ENCODE data around the gene IQCK.
A peak's percentile ranks its signal among the peaks of the same experiment; 100 is the strongest.

IQCK gene

GRCh38 chr16:19835968-19836421 is 117.9 kb downstream of the IQCK start:
- no peak for DNase-seq (ENCODE audit: low read depth)
- TF ChIP-seq, protein P1, sequence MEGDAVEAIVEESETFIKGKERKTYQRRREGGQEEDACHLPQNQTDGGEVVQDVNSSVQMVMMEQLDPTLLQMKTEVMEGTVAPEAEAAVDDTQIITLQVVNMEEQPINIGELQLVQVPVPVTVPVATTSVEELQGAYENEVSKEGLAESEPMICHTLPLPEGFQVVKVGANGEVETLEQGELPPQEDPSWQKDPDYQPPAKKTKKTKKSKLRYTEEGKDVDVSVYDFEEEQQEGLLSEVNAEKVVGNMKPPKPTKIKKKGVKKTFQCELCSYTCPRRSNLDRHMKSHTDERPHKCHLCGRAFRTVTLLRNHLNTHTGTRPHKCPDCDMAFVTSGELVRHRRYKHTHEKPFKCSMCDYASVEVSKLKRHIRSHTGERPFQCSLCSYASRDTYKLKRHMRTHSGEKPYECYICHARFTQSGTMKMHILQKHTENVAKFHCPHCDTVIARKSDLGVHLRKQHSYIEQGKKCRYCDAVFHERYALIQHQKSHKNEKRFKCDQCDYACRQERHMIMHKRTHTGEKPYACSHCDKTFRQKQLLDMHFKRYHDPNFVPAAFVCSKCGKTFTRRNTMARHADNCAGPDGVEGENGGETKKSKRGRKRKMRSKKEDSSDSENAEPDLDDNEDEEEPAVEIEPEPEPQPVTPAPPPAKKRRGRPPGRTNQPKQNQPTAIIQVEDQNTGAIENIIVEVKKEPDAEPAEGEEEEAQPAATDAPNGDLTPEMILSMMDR (conservative IDR thresholded peaks at IDR 0.05; ENCODE audit: low read depth, low read length) = no peak
- no peak overlapping the region for H3K4me3 ChIP-seq (ENCODE audit: low read length)

DNA sequence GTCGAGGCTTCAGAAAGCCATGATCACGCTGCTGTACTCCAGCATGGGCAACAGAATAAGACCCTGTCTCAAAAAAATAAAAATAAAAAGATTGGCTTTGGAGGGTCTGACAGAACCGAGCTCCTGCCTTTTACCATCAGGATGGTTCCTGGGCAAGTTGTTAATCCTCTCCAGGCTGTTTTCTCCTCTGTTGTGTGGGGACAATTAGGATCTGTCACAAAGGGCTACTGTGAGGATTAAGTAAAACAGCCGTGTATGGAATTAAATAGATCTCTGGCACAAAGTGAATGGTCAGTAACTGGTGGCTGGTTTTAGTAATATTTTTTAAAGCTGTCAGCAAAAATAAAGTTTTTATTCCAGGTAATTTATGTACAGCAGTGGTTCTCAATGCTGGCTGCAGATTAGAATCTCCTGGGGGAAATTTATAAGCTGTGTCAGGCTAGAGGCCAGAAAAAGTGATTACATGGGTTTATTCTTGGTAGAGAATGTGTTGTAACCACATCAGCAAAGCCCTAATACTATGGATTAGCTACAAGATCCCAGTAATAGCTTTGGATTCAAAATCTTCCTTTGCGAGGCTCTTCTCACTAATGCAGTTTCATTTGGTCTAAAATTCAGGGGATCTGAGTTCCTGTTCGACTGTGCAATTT is 119.4 kb downstream of the IQCK start:
- TF ChIP-seq, protein P1 (conservative IDR thresholded peaks at IDR 0.05; ENCODE audit: low read depth, low read length) = no peak
- DNase-seq (ENCODE audit: low read depth) = peak; percentile 94
- no peak overlapping the region for H3K4me3 ChIP-seq (ENCODE audit: low read length)

GRCh38 chr16:19837984-19838707 is 120.1 kb downstream of the IQCK start:
- no peak overlapping the region for H3K4me3 ChIP-seq (ENCODE audit: low read length)
- DNase-seq (ENCODE audit: low read depth) = no peak
- TF ChIP-seq, protein P1 (conservative IDR thresholded peaks at IDR 0.05; ENCODE audit: low read depth, low read length) = no peak

DNA sequence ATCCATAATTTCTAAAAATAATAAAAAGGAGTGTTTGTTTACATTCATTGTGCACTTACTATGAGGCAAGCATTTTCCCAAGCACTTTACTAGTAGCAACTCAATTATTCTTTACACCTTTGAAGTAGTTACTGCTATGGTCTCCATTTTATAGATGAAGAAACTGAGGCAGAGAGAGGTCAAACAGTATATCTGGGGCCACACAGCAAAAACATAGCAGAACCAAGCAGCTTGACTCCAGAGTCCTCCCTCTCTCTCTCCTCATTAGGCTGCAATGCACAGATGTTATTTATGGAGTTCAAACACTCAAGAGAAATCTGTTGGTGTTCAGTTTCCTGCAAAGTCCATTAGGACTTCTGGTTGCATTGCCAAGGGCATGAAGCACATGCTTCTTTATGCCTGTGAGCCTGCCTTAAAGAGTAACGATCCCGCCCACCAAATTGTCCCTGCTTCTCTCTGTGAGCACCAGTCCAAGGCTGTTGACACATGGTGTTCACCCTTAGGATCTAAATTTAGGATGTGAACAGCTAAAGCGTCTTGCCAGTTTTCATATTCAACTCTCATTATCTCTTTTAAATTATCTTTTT is 122.5 kb downstream of the IQCK start:
- no peak overlapping the region for H3K4me3 ChIP-seq (ENCODE audit: low read length)
- DNase-seq (ENCODE audit: low read depth) = no peak
- TF ChIP-seq, protein P1 (conservative IDR thresholded peaks at IDR 0.05; ENCODE audit: low read depth, low read length) = no peak

DNA sequence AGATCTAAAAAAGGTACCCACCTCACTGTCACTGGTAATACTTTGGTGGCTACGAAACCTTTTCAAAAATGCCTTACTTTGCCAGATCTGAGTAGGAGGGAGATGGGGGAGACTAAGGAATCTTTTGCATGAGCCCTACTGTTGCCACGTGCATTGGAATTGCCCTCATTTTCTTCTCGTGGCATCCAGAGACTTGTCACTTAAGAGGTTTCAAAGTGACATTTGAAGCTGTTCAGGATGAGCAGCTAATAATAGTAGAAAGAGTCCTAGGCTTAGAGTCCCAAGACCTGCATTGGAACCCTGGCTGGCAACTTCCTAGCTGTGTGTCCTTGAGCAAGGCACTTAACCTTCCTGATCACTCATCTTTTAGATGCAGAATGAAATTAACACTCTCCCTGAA is 123.1 kb downstream of the IQCK start:
- TF ChIP-seq, protein P1 (conservative IDR thresholded peaks at IDR 0.05; ENCODE audit: low read depth, low read length) = no peak
- no peak for DNase-seq (ENCODE audit: low read depth)
- no peak overlapping the region for H3K4me3 ChIP-seq (ENCODE audit: low read length)

GRCh38 chr16:19842426-19843157 is 124.5 kb downstream of the IQCK start:
- no peak overlapping the region for H3K4me3 ChIP-seq (ENCODE audit: low read length)
- TF ChIP-seq, protein P1 (conservative IDR thresholded peaks at IDR 0.05; ENCODE audit: low read depth, low read length) = no peak
- DNase-seq (ENCODE audit: low read depth) = no peak

Data from retinal pigment epithelial cell (primary cell).